SK-N-SH (cell line): ENCODE data around the gene IFIT5. TPM values are rescaled to one million over a fixed set of nuclear protein-coding genes. Genes with fewer than 3 reads are reported as not detected.

Experiments used
- CTCF ChIA-PET: fragments of 300-600, 350-600 bp; formaldehyde crosslinking; extraction: SDS; loops from one replicate; lab custom pipeline; 2021; lab: Yijun Ruan, JAX
- POLR2A ChIA-PET: fragments of 350-600 bp; sonication (Branson Sonifier 250); formaldehyde crosslinking; extraction: SDS; loops from one replicate; lab custom pipeline; 2020; ENCODE audit warnings: antibody characterized with exemption, inconsistent platforms; lab: Yijun Ruan, JAX
- DNase-seq: peaks from one replicate; pipeline ENCODE4 v3.0.0; 2012
- H2AFZ ChIP-seq: fragments of 200-600 bp; sonication (generic); 2 replicates; pipeline ENCODE4 v1.8.1; 2016; ENCODE audit warnings: antibody characterized with exemption, mild to moderate bottlenecking, low read depth
- H3F3A ChIP-seq: fragments of 200-600 bp; sonication (generic); replicated peaks from 2 replicates; pipeline ENCODE3; 2016; ENCODE audit warnings: antibody characterized with exemption, mild to moderate bottlenecking; ENCODE audit not compliant: insufficient read depth
- H3K27ac ChIP-seq, 2 experiments: fragments of 200-500 bp in 1 of 2; fragments of 200-600 bp in 1 of 2; sonication (Bioruptor generic) in 1 of 2; sonication (generic), shearing (Covaris generic) in 1 of 2; 2 replicates each; pipeline versions ENCODE4 v1.5.1 to v1.6.1; 2014 to 2016; ENCODE audit warnings: low read depth in 2 of 2, inconsistent platforms in 1 of 2, low read length in 1 of 2, mild to moderate bottlenecking in 1 of 2, mixed read lengths in 1 of 2
- H3K27me3 ChIP-seq: fragments of 200-600 bp; sonication (generic), shearing (Covaris generic); 2 replicates; pipeline ENCODE4 v1.6.1; 2016; ENCODE audit warnings: mixed run types; ENCODE audit not compliant: insufficient read depth
- H3K36me3 ChIP-seq, 2 experiments: fragments of 200-500 bp in 1 of 2; fragments of 200-600 bp in 1 of 2; sonication (Bioruptor generic) in 1 of 2; sonication (generic) in 1 of 2; replicated peaks in 1 of 2; 2 replicates each; pipeline versions ENCODE3 to v1.5.1; 2014 to 2016; ENCODE audit warnings: low read length in 1 of 2, mild to moderate bottlenecking in 1 of 2; ENCODE audit not compliant: insufficient read depth in 2 of 2, control insufficient read depth in 1 of 2
- H3K4me1 ChIP-seq, 2 experiments: fragments of 200-500 bp in 1 of 2; fragments of 200-600 bp in 1 of 2; sonication (Bioruptor generic) in 1 of 2; sonication (generic), shearing (Covaris generic) in 1 of 2; 2 replicates each; pipeline versions ENCODE4 v1.5.1 to v1.6.1; 2014 to 2016; ENCODE audit warnings: low read depth in 1 of 2, low read length in 1 of 2, mixed run types in 1 of 2; ENCODE audit not compliant: insufficient read depth in 2 of 2, control insufficient read depth in 1 of 2
- H3K4me2 ChIP-seq: fragments of 200-600 bp; sonication (generic), shearing (Covaris generic); 2 replicates; pipeline ENCODE4 v1.6.1; 2017; ENCODE audit warnings: mixed run types
- H3K4me3 ChIP-seq, 2 experiments: fragments of 200-500 bp in 1 of 2; fragments of 200-600 bp in 1 of 2; sonication (Bioruptor generic) in 1 of 2; sonication (generic), shearing (Covaris generic) in 1 of 2; 2 replicates each; pipeline versions ENCODE4 v1.5.1 to v1.8.1; 2014 to 2016; ENCODE audit warnings: low read depth in 2 of 2, inconsistent platforms in 1 of 2, low read length in 1 of 2, mild to moderate bottlenecking in 1 of 2, mixed read lengths in 1 of 2, moderate library complexity in 1 of 2
- H3K79me2 ChIP-seq: fragments of 200-600 bp; sonication (generic); 2 replicates; pipeline ENCODE4 v1.8.1; 2017; ENCODE audit warnings: mild to moderate bottlenecking; ENCODE audit not compliant: insufficient read depth
- H3K9ac ChIP-seq: fragments of 200-600 bp; sonication (generic); 2 replicates; pipeline ENCODE4 v1.6.1; 2017; ENCODE audit warnings: mixed run types
- H3K9me2 ChIP-seq: fragments of 200-600 bp; sonication (generic); 2 replicates; pipeline ENCODE4 v1.6.1; 2017; ENCODE audit warnings: mixed run types
- H3K9me3 ChIP-seq: fragments of 200-600 bp; sonication (generic); 2 replicates; pipeline ENCODE4 v1.6.1; 2017; ENCODE audit warnings: mixed run types, mild to moderate bottlenecking, moderate library complexity
- H4K20me1 ChIP-seq: fragments of 200-600 bp; sonication (generic); 2 replicates; pipeline ENCODE4 v1.6.1; 2017; ENCODE audit warnings: mild to moderate bottlenecking, mixed run types; ENCODE audit not compliant: insufficient read depth
- FOXM1 ChIP-seq: IDR thresholded peaks from 2 replicates; pipeline ENCODE4 v1.4.0; 2012; ENCODE audit warnings: low read depth, mild to moderate bottlenecking
- GATA2 ChIP-seq: sonication (generic); formaldehyde crosslinking; IDR thresholded peaks from 2 replicates; pipeline ENCODE4 v1.5.0; 2020; ENCODE audit warnings: mild to moderate bottlenecking, missing genetic modification reagents
- SMC3 ChIP-seq: IDR thresholded peaks from 2 replicates; pipeline ENCODE4 v1.6.1; 2012; ENCODE audit warnings: low read depth, low read length, improper control_type of control experiment
- TCF12 ChIP-seq: IDR thresholded peaks from 2 replicates; pipeline ENCODE4 v1.4.0; 2012
- WGBS: methylation state at CpG from one replicate; pipeline ENCODE4 v1.1.6; 2017; ENCODE audit warnings: low lambda C conversion rate; 5-methylcytosine and 5-hydroxymethylcytosine counted together
- polyA plus RNA-seq, 3 experiments: library from polyadenylated mRNA; depleted of rRNA; stranded (reverse); fragments of >200 nt; gene quantifications; 2 replicates each; pipeline ENCODE4 v1.2.3, GENCODE V29; 2012
- TF ChIP-seq, protein P1 (sequence below): IDR thresholded peaks from 2 replicates; pipeline ENCODE4 v1.6.1; 2012; ENCODE audit warnings: mild to moderate bottlenecking, low read depth, low read length, moderate library complexity

Gene IFIT5
- polyA plus RNA-seq, 1 of the 3 experiments (the other 2 are of a cell fraction): 2.7 TPM

DNA sequence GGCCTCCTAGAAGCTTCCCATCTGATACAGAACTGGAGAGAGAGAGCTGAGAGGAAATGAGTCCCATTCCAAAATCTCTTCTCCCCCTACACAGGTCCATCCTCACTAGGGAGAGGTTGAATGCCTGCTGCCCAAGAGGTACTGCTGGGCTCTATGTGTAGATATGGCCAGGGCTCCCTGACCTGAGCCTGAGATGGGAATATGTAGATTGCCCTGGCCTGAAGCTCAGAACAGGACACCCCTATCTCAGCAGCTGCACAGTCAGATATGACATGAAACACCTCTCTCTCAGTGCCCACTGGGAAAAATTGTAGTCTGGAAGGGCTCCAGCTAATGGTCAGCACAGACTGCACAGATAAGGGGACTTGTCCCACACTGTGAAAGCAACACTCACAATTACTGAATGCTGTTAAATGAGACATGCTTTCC, 39.6 kb upstream of the IFIT5 start:
- no peak overlapping the region for H3K4me3 ChIP-seq
- ChIA-PET CTCF (interaction anchor here (0.7 to 3.3 kb wide), 2 partner anchors 9 to 14 kb away, joined by 3 to 15 read pairs; no protein-coding TSS in a partner anchor), POLR2A (interaction anchor here (0.9 kb wide), 1 partner anchor 91 kb away, joined by 3 read pairs; no protein-coding TSS in a partner anchor)
- no peak overlapping the region for H2AFZ ChIP-seq
- H3K27me3 ChIP-seq: no peaks in the 10 kb centered on the region
- H3K9ac ChIP-seq: no peak overlapping the region
- H3K36me3 ChIP-seq: no peaks in the 10 kb centered on the region
- no peaks in the 10 kb centered on the region for H3K79me2 ChIP-seq
- peak; percentile 40 for DNase-seq
- peaks cover 4% of the 10 kb centered on the region for H3F3A ChIP-seq
- peak overlapping the region; percentile 36; the same call in 1 of the 2 replicates for H3K4me2 ChIP-seq
- peak overlapping the region; percentile 57 to 92 for H3K27ac ChIP-seq
- H3K9me2 ChIP-seq: no peaks in the 10 kb centered on the region
- no peaks in the 10 kb centered on the region for H4K20me1 ChIP-seq
- no peak for TF ChIP-seq FOXM1
- peak; percentile 74 for TF ChIP-seq GATA2 (CRISPR knock-in tag)
- no peaks in the 10 kb centered on the region for H3K9me3 ChIP-seq
- H3K4me1 ChIP-seq: peaks cover 10 to 20% of the 10 kb centered on the region in 2 experiments

DNA sequence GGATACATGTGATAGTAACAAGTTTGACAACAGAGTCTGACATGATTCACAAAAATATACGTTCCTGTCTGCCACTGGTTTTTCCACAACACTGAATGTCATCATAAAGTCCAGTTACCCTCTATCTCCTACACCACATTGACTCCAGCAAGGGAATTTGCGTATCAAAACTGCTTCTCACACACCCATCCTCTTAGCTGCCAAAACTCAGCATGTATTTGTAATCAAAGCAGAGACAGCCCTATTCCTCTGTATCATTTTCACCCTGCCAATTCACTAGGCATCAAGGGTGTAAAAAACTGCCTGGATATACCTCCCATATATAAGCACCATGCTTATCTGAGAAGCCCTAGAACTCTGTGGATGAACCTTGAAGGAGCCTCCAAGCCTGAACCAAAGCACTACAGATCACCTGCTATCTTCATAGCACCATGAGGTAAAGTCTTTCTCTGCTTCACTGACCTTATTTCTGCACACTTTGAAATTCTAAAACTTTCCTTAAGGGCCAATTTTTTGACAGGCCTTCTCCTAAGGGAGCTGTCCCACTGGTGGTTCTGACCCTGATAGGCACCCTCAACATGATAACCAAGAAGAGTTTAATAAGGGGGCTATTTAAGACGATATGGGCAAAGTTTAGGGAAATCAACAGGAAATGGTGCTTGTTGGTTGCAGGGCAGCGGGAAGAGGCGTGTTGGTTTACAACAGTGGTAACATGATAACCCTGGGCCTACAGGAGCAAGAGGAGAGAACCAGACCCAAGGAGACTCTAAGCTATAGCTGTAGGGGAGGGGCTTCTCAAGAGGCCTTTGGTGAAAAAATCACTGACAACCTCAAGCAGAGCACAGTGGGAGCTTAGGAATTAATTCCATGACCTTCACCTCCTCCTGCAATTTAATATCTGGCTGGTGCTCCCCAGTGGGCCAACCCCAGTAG, 36.4 kb upstream of the IFIT5 start, which contains the start of gene IFIT1B:
Gene IFIT1B, plus strand, starts transcription at position 352 of the 933 bp plus-strand sequence. Its CDS starts 80 bp downstream, at position 432.
- H3K9ac ChIP-seq: no peak within 1 kb of the TSS
- H3K9me2 ChIP-seq: no peaks in the 10 kb centered on the region
- H3K4me1 ChIP-seq: peaks cover 10 to 20% of the 10 kb centered on the region in 2 experiments
- no peaks in the 10 kb centered on the region for H3K27me3 ChIP-seq
- no peaks in the 10 kb centered on the region for H4K20me1 ChIP-seq
- H3K36me3 ChIP-seq: no peaks in the 10 kb centered on the region
- H3K27ac ChIP-seq: no peak within 1 kb of the TSS
- H3F3A ChIP-seq: peaks cover 4% of the 10 kb centered on the region
- H3K79me2 ChIP-seq: no peaks in the 10 kb centered on the region
- H3K4me2 ChIP-seq: no peak within 1 kb of the TSS
- no peak for TF ChIP-seq SMC3
- TF ChIP-seq TCF12: no peak
- TF ChIP-seq, protein P1, sequence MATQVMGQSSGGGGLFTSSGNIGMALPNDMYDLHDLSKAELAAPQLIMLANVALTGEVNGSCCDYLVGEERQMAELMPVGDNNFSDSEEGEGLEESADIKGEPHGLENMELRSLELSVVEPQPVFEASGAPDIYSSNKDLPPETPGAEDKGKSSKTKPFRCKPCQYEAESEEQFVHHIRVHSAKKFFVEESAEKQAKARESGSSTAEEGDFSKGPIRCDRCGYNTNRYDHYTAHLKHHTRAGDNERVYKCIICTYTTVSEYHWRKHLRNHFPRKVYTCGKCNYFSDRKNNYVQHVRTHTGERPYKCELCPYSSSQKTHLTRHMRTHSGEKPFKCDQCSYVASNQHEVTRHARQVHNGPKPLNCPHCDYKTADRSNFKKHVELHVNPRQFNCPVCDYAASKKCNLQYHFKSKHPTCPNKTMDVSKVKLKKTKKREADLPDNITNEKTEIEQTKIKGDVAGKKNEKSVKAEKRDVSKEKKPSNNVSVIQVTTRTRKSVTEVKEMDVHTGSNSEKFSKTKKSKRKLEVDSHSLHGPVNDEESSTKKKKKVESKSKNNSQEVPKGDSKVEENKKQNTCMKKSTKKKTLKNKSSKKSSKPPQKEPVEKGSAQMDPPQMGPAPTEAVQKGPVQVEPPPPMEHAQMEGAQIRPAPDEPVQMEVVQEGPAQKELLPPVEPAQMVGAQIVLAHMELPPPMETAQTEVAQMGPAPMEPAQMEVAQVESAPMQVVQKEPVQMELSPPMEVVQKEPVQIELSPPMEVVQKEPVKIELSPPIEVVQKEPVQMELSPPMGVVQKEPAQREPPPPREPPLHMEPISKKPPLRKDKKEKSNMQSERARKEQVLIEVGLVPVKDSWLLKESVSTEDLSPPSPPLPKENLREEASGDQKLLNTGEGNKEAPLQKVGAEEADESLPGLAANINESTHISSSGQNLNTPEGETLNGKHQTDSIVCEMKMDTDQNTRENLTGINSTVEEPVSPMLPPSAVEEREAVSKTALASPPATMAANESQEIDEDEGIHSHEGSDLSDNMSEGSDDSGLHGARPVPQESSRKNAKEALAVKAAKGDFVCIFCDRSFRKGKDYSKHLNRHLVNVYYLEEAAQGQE: peak; percentile 82
- CTCF ChIA-PET: interaction anchor here (1.5 to 1.6 kb wide), 2 partner anchors 9 to 11 kb away, joined by 8 read pairs; no protein-coding TSS in a partner anchor
- H2AFZ ChIP-seq: no peak within 1 kb of the TSS
- no peaks in the 10 kb centered on the region for H3K9me3 ChIP-seq
- no peak for DNase-seq
- no peak within 1 kb of the TSS for H3K4me3 ChIP-seq
- WGBS: 76% methylated on average over 5 of the region's 5 CpGs
- POLR2A ChIA-PET: no interaction called here
